ENCODE data around the gene PIGS.

- TF ChIP-seq TAF1 (IDR thresholded peaks at IDR 0.05; ENCODE audit: low read depth, low read length) (no peak), POLR2A (IDR thresholded peaks at IDR 0.05; ENCODE audit: low read depth, low read length) (no peak)
Observed at GRCh38 chr17:28579526-28579925, 8.2 kb upstream of the PIGS start.
